OCI-LY3 (cell line): ENCODE measurements around the gene TGM1.

Source experiments
- CTCF ChIP-seq: fragments of 200-600, 300-600 bp; sonication (generic); IDR thresholded peaks from 2 replicates; pipeline ENCODE4 v1.5.1; 2014; ENCODE audit warnings: antibody characterized with exemption, low read length, low read depth
- EZH2phosphoT487 ChIP-seq: fragments of 200-600 bp; shearing (Covaris generic); IDR thresholded peaks from 2 replicates; pipeline ENCODE4 v1.6.1; 2018; ENCODE audit warnings: antibody characterized with exemption, mixed run types, low read depth

DNA sequence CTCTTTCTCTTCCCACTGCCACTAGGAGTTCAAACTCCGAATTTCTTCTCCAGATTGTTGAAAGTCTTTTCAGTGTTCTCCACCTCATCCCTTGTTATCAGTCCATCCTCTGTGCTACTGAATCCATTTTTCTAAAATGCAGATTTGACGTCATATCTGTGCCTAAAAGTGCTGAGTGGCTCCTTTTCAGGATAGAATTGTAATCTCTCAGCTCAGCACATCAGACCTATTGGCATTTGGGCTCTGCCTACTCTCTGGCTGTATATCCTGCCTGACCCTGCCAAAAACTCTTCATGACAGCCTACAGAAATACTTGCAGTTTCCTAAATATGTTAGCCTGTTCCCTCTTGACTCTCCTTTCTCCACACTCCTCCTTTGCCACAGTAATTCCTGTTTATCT lies 9.5 kb upstream of the TGM1 start:
- no peak for TF ChIP-seq CTCF
- TF ChIP-seq EZH2phosphoT487: no peak
